H7 (cell line): ENCODE data around the gene GTF2IRD1. TPM values are rescaled to one million over a fixed set of nuclear protein-coding genes. Genes with fewer than 3 reads are reported as not detected.
A peak's percentile ranks its signal among the peaks of the same experiment; 100 is the strongest.
"Not testable (repeated sequence)": the region's sequence is repeated elsewhere in the genome, so short reads cannot be mapped to it uniquely, and the experiment has no call there.

Experiments
- DNase-seq: peaks from one replicate; pipeline ENCODE4 v3.0.0; 2012
- H3K27me3 ChIP-seq: 2 replicates; pipeline ENCODE4 v1.6.0; 2011; ENCODE audit warnings: mild to moderate bottlenecking, low read length; ENCODE audit not compliant: control insufficient read depth, insufficient read depth
- H3K36me3 ChIP-seq: replicated peaks from 2 replicates; pipeline ENCODE4 v1.5.1; 2011; ENCODE audit warnings: low read length; ENCODE audit not compliant: control insufficient read depth, insufficient read depth
- H3K4me3 ChIP-seq: 2 replicates; pipeline ENCODE4 v1.5.1; 2011; ENCODE audit warnings: low read depth, mild to moderate bottlenecking, control low read depth, low read length, moderate library complexity; ENCODE audit not compliant: insufficient read depth
- total RNA-seq: library from RNA; depleted of rRNA; stranded (reverse); fragments of >200 nt; shearing (Covaris generic); gene quantifications from 2 replicates; pipeline ENCODE4 v1.2.3, GENCODE V29; 2014

GTF2IRD1 gene
- total RNA-seq, 1 experiment from 2014 or later, result 19.6 TPM

GRCh38 chr7:74518041-74518440, 64.3 kb downstream of the GTF2IRD1 start:
- H3K4me3 ChIP-seq, result no peak overlapping the region
- H3K36me3 ChIP-seq, result peaks cover 31% of the 10 kb centered on the region
- no peaks in the 10 kb centered on the region for H3K27me3 ChIP-seq
- DNase-seq, result peak; percentile 49

DNA sequence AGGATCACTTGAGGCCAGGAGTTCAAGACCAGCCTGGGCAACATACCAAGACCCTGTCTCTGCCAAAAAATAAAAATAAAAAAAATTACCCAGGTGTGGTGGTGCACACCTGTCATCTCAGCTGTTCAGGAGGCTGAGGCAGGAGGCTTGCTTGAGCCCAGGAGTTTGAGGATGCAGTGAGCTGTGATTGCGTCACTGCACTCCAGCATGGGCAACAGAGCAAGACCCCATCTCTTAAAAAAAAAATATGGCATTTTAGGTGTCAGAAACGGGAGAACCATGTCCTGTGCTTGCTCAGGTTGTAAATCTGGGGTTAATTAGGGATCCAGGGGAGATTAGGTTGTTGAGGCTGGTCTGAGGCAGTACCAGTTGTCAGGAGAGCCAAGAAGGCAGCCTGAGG, 64.9 kb downstream of the GTF2IRD1 start:
- DNase-seq, result no peak
- Histone ChIP-seq H3K4me3 (no peak overlapping the region), H3K36me3 (peaks cover 30% of the 10 kb centered on the region), H3K27me3 (no peaks in the 10 kb centered on the region)

DNA sequence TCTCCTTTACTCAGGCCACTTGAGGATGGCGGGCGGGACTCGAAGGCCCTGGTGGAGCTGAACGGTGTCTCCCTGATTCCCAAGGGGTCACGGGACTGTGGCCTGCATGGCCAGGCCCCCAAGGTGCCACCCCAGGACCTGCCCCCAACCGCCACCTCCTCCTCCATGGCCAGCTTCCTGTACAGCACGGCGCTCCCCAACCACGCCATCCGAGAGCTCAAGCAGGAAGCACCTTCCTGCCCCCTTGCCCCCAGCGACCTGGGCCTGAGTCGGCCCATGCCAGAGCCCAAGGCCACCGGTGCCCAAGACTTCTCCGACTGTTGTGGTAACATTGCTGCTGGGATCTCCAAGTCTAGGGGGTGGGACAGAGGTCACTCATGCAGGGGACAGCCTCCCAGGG, 65.7 kb downstream of the GTF2IRD1 start:
- Histone ChIP-seq H3K4me3 (no peak overlapping the region), H3K36me3 (peaks cover 28% of the 10 kb centered on the region), H3K27me3 (no peaks in the 10 kb centered on the region)
- no peak for DNase-seq

- Histone ChIP-seq H3K36me3 (peaks cover 24% of the 10 kb centered on the region), H3K27me3 (no peaks in the 10 kb centered on the region), H3K4me3 (no peak overlapping the region)
- no peak for DNase-seq
These were observed 68.1 kb downstream of the GTF2IRD1 start for GRCh38 chr7:74521855-74522254.

GRCh38 chr7:74522281-74522905, 68.7 kb downstream of the GTF2IRD1 start:
- H3K27me3 ChIP-seq, result no peaks in the 10 kb centered on the region
- H3K36me3 ChIP-seq, result peaks cover 24% of the 10 kb centered on the region
- DNase-seq, result no peak
- H3K4me3 ChIP-seq, result no peak overlapping the region

DNA sequence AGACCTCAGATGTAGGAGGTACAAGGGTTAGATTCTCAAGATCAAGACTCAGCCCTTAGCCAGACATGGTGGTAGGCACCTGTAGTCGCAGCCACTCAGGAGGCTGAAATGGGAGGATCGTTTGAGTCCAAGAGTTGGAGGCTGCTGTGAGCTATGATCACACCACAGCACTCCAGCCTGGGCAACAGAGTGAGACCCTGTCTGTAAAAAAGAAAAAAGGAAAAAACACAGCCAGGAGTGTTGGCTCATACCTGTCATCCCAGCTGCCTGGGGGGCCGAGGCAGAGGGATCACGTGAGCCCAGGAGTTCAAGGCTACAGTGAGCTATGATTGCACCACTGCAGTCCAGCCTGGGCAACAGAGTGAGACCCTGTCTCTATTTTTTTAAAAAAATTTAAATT, 69.3 kb downstream of the GTF2IRD1 start:
- peaks cover 24% of the 10 kb centered on the region for H3K36me3 ChIP-seq
- DNase-seq, result no peak
- no peaks in the 10 kb centered on the region for H3K27me3 ChIP-seq
- no peak overlapping the region for H3K4me3 ChIP-seq

- H3K27me3 ChIP-seq, result no peaks in the 10 kb centered on the region
- peaks cover 14% of the 10 kb centered on the region for H3K36me3 ChIP-seq
- peak; percentile 54 for DNase-seq
- no peak overlapping the region for H3K4me3 ChIP-seq
These were observed 71.4 kb downstream of the GTF2IRD1 start for GRCh38 chr7:74525140-74525539.

DNA sequence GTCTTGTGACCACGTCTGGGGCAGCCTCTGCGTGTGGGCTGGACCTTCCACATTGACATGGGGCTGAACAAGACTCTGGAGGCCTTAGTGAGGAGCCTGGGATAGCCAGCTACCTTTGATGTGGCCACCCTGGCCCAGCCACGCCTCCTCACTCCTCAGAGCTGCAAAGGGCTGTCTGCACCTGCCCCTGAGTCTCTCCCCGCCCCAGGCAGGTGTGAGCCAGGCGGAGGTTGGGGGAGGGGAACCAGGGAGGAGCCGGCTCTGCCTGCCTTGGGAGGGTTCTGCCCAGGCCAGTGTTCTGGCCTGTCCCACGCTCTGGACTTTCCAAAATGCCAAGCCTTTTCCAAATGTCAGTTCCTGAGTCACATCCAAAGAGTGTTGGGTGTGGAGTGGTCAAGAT, 72.2 kb downstream of the GTF2IRD1 start:
- Histone ChIP-seq H3K36me3 (peaks cover 11% of the 10 kb centered on the region), H3K27me3 (no peaks in the 10 kb centered on the region), H3K4me3 (no peak overlapping the region)
- peak; percentile 94 for DNase-seq

DNA sequence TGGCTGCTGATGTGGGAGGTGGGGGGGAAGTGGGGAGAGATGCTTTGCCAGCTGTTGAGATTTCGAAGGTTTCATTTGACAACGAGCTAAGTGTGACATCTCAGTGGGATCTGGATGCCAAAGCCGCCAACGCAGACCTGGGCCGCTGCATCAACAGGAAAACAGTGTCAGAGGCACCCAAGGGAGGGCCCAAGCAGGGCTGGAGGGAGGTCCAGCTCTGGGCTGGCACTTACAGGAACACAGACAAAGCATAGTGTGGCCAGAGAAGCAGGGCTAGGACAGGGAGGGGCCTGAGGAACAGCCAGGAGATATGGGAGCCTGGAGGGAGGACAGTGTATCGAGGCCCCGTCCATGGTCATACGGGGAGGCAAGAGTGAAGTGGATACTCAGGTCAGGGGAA, 73.1 kb downstream of the GTF2IRD1 start:
- Histone ChIP-seq H3K36me3 (peaks cover 13% of the 10 kb centered on the region), H3K27me3 (no peaks in the 10 kb centered on the region), H3K4me3 (no peak overlapping the region)
- DNase-seq, result no peak

DNA sequence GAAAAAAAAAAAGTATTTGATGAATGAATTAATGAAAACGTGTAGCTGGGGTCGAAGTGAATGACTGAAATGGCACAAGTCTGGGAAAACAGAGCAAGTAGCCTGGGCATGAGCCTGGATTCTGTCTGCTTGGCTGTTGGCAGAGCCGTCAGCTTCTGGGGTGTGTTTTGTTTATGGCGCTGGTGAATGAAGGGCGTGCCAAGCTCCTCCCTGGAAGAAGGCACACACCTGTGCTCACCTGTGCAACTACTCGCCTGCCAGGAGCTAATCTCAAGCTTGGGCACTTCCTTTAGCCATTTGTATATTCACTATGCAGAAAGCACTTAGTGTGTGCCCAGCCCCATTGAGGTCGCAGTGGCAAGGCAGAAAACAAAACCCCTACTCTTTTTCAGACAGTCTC, 74.1 kb downstream of the GTF2IRD1 start:
- H3K36me3 ChIP-seq, result peaks cover 9% of the 10 kb centered on the region
- H3K4me3 ChIP-seq, result no peak overlapping the region
- DNase-seq, result no peak
- no peaks in the 10 kb centered on the region for H3K27me3 ChIP-seq

- not testable (repeated sequence) for H3K4me3 ChIP-seq, H3K36me3 ChIP-seq, DNase-seq, H3K27me3 ChIP-seq
These were observed 75.1 kb downstream of the GTF2IRD1 start for GRCh38 chr7:74528773-74529172.

DNA sequence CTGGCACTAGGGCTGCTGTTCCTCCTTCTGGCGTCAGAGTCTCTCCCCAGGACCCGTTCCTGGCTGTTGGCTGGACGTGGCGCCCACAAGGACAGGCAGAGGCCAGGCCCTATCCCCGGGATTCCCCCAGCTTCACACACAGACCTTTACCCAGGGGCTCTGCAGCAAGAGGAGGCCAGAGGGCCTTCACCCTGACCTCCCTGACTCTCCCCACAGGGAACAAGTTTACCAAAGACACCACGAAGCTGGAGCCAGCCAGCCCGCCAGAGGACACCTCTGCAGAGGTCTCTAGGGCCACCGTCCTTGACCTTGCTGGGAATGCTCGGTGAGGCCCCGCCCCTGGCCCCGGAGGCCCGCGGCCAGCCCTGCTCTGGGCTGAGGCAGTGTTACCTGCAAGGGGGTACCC, 82.2 kb downstream of the GTF2IRD1 start:
- Histone ChIP-seq H3K4me3 (no peak overlapping the region), H3K27me3 (no peaks in the 10 kb centered on the region), H3K36me3 (peaks cover 8% of the 10 kb centered on the region)
- DNase-seq, result no peak

DNA sequence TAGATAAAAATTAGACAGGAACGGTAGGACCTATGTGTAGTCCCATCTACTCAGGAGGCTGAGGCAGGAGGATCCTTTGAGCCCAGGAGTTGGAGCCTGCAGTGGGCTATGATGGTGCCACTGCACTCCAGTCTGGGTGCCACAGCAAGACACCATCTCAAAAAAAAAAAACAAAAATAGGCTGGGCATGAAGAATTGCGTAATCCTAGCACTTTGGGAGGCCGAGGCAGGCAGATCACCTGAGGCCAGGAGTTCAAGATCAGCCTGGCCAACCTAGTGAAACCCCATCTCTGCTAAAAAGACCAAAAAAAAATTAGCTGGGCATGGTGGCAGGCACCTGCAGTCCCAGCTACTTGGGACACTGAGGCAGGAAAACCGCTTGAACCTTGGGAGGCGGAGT, 88.2 kb downstream of the GTF2IRD1 start:
- peaks cover 12% of the 10 kb centered on the region for H3K36me3 ChIP-seq
- DNase-seq, H3K4me3 ChIP-seq, H3K27me3 ChIP-seq: not testable (repeated sequence)

GRCh38 chr7:74542558-74543117, 88.9 kb downstream of the GTF2IRD1 start:
- Histone ChIP-seq H3K4me3 (no peak overlapping the region), H3K36me3 (peaks cover 16% of the 10 kb centered on the region), H3K27me3 (no peaks in the 10 kb centered on the region)
- DNase-seq, result no peak

DNA sequence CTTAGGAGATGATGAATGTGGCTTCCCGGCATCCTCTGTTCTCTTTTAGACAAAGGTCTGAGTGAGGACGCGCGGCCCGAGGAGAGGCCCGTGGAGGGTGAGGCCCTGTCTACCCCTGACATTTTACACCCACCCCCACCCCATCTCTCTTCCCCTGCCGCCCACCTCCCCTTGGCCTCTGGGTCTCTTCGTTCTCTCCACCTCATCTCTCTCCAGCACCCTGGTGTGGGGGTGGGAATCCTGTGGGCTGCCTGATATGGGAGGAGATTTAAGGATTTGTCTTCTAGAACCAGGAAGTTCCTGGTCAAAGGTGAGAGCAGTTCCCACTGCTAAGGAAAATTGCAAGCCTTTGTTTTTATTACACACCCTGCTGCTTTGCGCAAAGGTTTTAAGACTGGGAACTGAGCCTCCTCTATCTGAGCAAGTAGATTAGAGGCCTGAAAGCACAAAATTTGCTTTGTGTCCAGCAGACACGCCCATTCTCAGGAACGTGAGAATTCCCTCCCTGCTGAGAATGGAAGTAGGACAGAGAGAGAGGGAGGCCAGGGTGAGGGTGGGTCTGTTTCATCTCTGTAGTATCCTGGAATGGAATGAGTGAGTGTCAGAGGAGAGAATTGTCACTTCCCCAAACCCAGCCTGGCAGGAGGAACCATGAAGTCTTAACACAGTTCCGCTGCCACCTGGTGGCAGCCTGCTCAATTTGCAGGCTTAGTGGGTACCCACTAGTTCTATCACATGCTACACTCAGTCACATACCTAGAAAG, 91.2 kb downstream of the GTF2IRD1 start:
- peaks cover 13% of the 10 kb centered on the region for H3K36me3 ChIP-seq
- H3K27me3 ChIP-seq, result no peaks in the 10 kb centered on the region
- no peak overlapping the region for H3K4me3 ChIP-seq
- peak; percentile 88 for DNase-seq
